Mammary epithelial cell (primary cell): ENCODE data around the gene TENM4.

Experiments
- EZH2 ChIP-seq: IDR thresholded peaks from 2 replicates; pipeline ENCODE4 v1.6.1; 2012; ENCODE audit warnings: low read length, inconsistent platforms, borderline replicate concordance
- TF ChIP-seq, protein P1 (sequence below), 2 donors: IDR thresholded peaks in 1 of 2; conservative IDR thresholded peaks in 1 of 2; 2 replicates each; pipeline ENCODE4 v1.5.1; 2011 to 2012; ENCODE audit warnings: inconsistent platforms in 2 of 2, low read length in 2 of 2, mild to moderate bottlenecking in 2 of 2, control low read depth in 1 of 2, low read depth in 1 of 2; ENCODE audit not compliant: insufficient read depth in 1 of 2; ENCODE audit errors: extremely low read depth in 1 of 2

DNA sequence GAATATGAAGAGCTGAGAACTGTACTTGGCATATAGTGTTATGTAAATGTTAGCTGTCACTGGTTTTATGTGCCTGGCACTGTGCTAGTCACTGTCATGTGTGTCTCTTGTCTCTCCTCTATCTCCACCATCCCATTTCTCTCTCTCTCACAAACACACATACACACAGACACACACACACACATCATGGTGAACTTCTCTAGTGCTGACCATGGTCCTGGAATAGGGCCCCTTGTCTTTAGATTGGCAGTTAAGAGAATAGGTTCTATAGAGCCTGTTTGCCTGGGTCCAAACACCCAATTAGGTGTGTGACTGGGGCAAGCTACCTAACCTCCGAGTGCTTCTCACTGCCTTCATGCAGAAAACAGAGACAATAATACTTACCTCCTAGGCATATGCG is 756.5 kb downstream of the TENM4 start:
- TF ChIP-seq, protein P1, sequence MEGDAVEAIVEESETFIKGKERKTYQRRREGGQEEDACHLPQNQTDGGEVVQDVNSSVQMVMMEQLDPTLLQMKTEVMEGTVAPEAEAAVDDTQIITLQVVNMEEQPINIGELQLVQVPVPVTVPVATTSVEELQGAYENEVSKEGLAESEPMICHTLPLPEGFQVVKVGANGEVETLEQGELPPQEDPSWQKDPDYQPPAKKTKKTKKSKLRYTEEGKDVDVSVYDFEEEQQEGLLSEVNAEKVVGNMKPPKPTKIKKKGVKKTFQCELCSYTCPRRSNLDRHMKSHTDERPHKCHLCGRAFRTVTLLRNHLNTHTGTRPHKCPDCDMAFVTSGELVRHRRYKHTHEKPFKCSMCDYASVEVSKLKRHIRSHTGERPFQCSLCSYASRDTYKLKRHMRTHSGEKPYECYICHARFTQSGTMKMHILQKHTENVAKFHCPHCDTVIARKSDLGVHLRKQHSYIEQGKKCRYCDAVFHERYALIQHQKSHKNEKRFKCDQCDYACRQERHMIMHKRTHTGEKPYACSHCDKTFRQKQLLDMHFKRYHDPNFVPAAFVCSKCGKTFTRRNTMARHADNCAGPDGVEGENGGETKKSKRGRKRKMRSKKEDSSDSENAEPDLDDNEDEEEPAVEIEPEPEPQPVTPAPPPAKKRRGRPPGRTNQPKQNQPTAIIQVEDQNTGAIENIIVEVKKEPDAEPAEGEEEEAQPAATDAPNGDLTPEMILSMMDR (conservative IDR thresholded peaks at IDR 0.05 in 1 of 2, IDR thresholded peaks at IDR 0.05 in 1 of 2; ENCODE audit: extremely low read depth in 1 of 2, insufficient read depth in 1 of 2, low read depth in 1 of 2, low read length in 2 of 2): no peak
- no peak for TF ChIP-seq EZH2
